Kidney (tissue), 14 donors: ENCODE data around the gene LACRT. TPM values are rescaled to one million over a fixed set of nuclear protein-coding genes. Genes with fewer than 3 reads are reported as not detected.

Experiments used
- DNase-seq, 5 donors: peaks; one replicate each; pipeline ENCODE4 v3.0.0-alpha.2; 2013 to 2020
- FAIRE-seq: peaks from 2 replicates; lab custom pipeline; 2012; peaks lifted over from hg19 to GRCh38; lab: Jason Lieb, UNC
- H3K27ac ChIP-seq, 2 donors: one replicate each; pipeline ENCODE4 v1.7.0; 2013; ENCODE audit warnings: low read depth in 2 of 2, low read length in 2 of 2, inconsistent platforms in 1 of 2
- H3K27me3 ChIP-seq: one replicate; pipeline ENCODE4 v1.7.1; 2013; ENCODE audit warnings: low read length, inconsistent platforms; ENCODE audit not compliant: control insufficient read depth, insufficient read depth
- H3K36me3 ChIP-seq, 3 donors: one replicate each; pipeline versions ENCODE4 v1.7.0 to v1.7.1; 2013; ENCODE audit warnings: low read length in 3 of 3, control low read depth in 1 of 3, inconsistent platforms in 1 of 3; ENCODE audit not compliant: insufficient read depth in 3 of 3, control insufficient read depth in 2 of 3
- H3K4me1 ChIP-seq, 3 donors: one replicate each; pipeline versions ENCODE4 v1.7.0 to v1.7.1; 2013; ENCODE audit warnings: low read length in 3 of 3, inconsistent platforms in 1 of 3, low read depth in 1 of 3; ENCODE audit not compliant: control insufficient read depth in 2 of 3, insufficient read depth in 2 of 3
- H3K4me3 ChIP-seq, 3 donors: one replicate each; pipeline versions ENCODE4 v1.7.0 to v1.8.1; 2013; ENCODE audit warnings: low read length in 3 of 3, control low read depth in 1 of 3, inconsistent platforms in 1 of 3
- H3K9ac ChIP-seq, 3 donors: one replicate each; pipeline versions ENCODE4 v1.7.0 to v1.7.1; 2013; ENCODE audit warnings: low read length in 3 of 3, control low read depth in 1 of 3, inconsistent platforms in 1 of 3
- H3K9me3 ChIP-seq, 3 donors: one replicate each; pipeline versions ENCODE4 v1.7.0 to v1.7.1; 2013; ENCODE audit warnings: low read length in 3 of 3, control low read depth in 1 of 3, inconsistent platforms in 1 of 3; ENCODE audit not compliant: control insufficient read depth in 2 of 3, insufficient read depth in 1 of 3
- intact Hi-C: fragments of 100-400 bp; cut with DNase I; formaldehyde crosslinking; loops from one replicate; pipeline ENCODE4 v1.11.1; 2022
- polyA plus RNA-seq: library from polyadenylated mRNA; stranded (reverse); fragments of 350-450 nt; fragmentation: Illumina TruSeq; extraction: RNeasy Lipid Tissue Mini Kit (QIAGEN cat#74804); gene quantifications from one replicate; pipeline ENCODE4 v1.2.3, GENCODE V29; 2014; ENCODE audit warnings: low read depth, low replicate concordance; ENCODE audit not compliant: insufficient read depth
- total RNA-seq: library from RNA; stranded (reverse); fragmentation: NEBNext Ultra II Directional; extraction: Animal tissue kit (Norgen Biotek cat#: 25700); gene quantifications from one replicate; pipeline ENCODE4 v1.2.1, GENCODE V29; 2021
- TF ChIP-seq, protein P1 (sequence below): IDR thresholded peaks from 3 replicates; pipeline ENCODE4 v1.5.1; 2012; ENCODE audit warnings: mild to moderate bottlenecking, moderate library complexity, borderline replicate concordance; ENCODE audit not compliant: insufficient read depth; ENCODE audit errors: extremely low read depth
- donor health status: control.
- donor health status: control.
- donor health status: control.
- donor health status: control.
- donor health status: control.
- donor health status: DM: yes; HTN: yes; CAD: no.
- donor health status: Normal renal cell carcinoma (clear cell type).

The LACRT gene
- total and polyA plus RNA-seq, 2 donors from 2014 or later: not detected

GRCh38 chr12:54598970-54599369, 35.7 kb downstream of the LACRT start:
- Histone ChIP-seq H3K9me3 (no peaks in the 10 kb centered on the region), H3K36me3 (no peaks in the 10 kb centered on the region), H3K27me3 (no peaks in the 10 kb centered on the region), H3K4me3 (no peak overlapping the region), H3K9ac (no peak overlapping the region), H3K4me1 (peaks cover 0 to 6% (median 0%) of the 10 kb centered on the region in 3 donors), H3K27ac (no peak overlapping the region)
- TF ChIP-seq, protein P1, sequence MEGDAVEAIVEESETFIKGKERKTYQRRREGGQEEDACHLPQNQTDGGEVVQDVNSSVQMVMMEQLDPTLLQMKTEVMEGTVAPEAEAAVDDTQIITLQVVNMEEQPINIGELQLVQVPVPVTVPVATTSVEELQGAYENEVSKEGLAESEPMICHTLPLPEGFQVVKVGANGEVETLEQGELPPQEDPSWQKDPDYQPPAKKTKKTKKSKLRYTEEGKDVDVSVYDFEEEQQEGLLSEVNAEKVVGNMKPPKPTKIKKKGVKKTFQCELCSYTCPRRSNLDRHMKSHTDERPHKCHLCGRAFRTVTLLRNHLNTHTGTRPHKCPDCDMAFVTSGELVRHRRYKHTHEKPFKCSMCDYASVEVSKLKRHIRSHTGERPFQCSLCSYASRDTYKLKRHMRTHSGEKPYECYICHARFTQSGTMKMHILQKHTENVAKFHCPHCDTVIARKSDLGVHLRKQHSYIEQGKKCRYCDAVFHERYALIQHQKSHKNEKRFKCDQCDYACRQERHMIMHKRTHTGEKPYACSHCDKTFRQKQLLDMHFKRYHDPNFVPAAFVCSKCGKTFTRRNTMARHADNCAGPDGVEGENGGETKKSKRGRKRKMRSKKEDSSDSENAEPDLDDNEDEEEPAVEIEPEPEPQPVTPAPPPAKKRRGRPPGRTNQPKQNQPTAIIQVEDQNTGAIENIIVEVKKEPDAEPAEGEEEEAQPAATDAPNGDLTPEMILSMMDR: no peak
- intact Hi-C loops: no loop called here
- FAIRE-seq (no peak), DNase-seq (peak in 4 of 5 donors; percentile 61 to 79 (median 70))

GRCh38 chr12:54596526-54596946, 38.2 kb downstream of the LACRT start:
- H3K4me1 ChIP-seq: peaks cover 0 to 6% (median 0%) of the 10 kb centered on the region in 3 donors
- no peak overlapping the region for H3K27ac ChIP-seq
- intact Hi-C loops: no loop called here
- no peak overlapping the region for H3K4me3 ChIP-seq
- DNase-seq (peak; percentile 81 to 92 (median 85)), FAIRE-seq (no peak)
- H3K27me3 ChIP-seq: no peaks in the 10 kb centered on the region
- no peak overlapping the region for H3K9ac ChIP-seq
- H3K9me3 ChIP-seq: no peaks in the 10 kb centered on the region
- H3K36me3 ChIP-seq: no peaks in the 10 kb centered on the region
- TF ChIP-seq, protein P1: peak; percentile 88

GRCh38 chr12:54595471-54595870, 39.2 kb downstream of the LACRT start:
- FAIRE-seq: no peak

More at GRCh38 chr12:54595471-54595870, 39.2 kb downstream of the LACRT start:
- DNase-seq: peak in 1 of 5 donors; percentile 40
- intact Hi-C loops: no loop called here
- Histone ChIP-seq H3K4me1 (peaks cover 0 to 6% (median 0%) of the 10 kb centered on the region in 3 donors), H3K9ac (no peak overlapping the region), H3K27me3 (no peaks in the 10 kb centered on the region), H3K27ac (peak overlapping the region; percentile 29 to 52), H3K36me3 (no peaks in the 10 kb centered on the region), H3K4me3 (no peak overlapping the region), H3K9me3 (no peaks in the 10 kb centered on the region)
- TF ChIP-seq, protein P1: no peak
